Measurements from ENCODE around the gene CKAP2L. TPM values are rescaled to one million over a fixed set of nuclear protein-coding genes. Genes with fewer than 3 reads are reported as not detected.

CKAP2L gene
- 15.7 and 15.8 TPM in 2 replicates for total RNA-seq (2014; rRNA removed; shearing (Covaris generic))

GRCh38 chr2:112764071-112765044 is at the start of gene CKAP2L:
CKAP2L (minus strand) TSS chr2:112764609; CDS start chr2:112764598, 11 bp downstream.
- DNase-seq (ENCODE audit: low spot score): peak; percentile 98

GRCh38 chr2:112813280-112813966 is 49.0 kb upstream of the CKAP2L start:
- DNase-seq (ENCODE audit: low spot score): no peak

GRCh38 chr2:112812318-112813267 is 48.2 kb upstream of the CKAP2L start:
- peak; percentile 58 for DNase-seq (ENCODE audit: low spot score)

GRCh38 chr2:112811841-112812306 is 47.5 kb upstream of the CKAP2L start:
- peak; percentile 48 for DNase-seq (ENCODE audit: low spot score)

GRCh38 chr2:112811276-112811831 is 46.9 kb upstream of the CKAP2L start:
- DNase-seq (ENCODE audit: low spot score): no peak

- no peak for DNase-seq (ENCODE audit: low spot score)
Measured at GRCh38 chr2:112809112-112809511, 44.7 kb upstream of the CKAP2L start.

GRCh38 chr2:112807233-112807807 is 42.9 kb upstream of the CKAP2L start:
- DNase-seq (ENCODE audit: low spot score): no peak

GRCh38 chr2:112805542-112805941 is 41.1 kb upstream of the CKAP2L start:
- DNase-seq (ENCODE audit: low spot score): no peak

- DNase-seq (ENCODE audit: low spot score): no peak
Measured at GRCh38 chr2:112803691-112804521, 39.5 kb upstream of the CKAP2L start.

GRCh38 chr2:112800881-112801583 is 36.6 kb upstream of the CKAP2L start:
- DNase-seq (ENCODE audit: low spot score): no peak

GRCh38 chr2:112798979-112799975 is 34.9 kb upstream of the CKAP2L start:
- no peak for DNase-seq (ENCODE audit: low spot score)

- DNase-seq (ENCODE audit: low spot score): no peak
Measured at GRCh38 chr2:112796486-112796885, 32.1 kb upstream of the CKAP2L start.

GRCh38 chr2:112795774-112796173 is 31.4 kb upstream of the CKAP2L start:
- no peak for DNase-seq (ENCODE audit: low spot score)

- no peak for DNase-seq (ENCODE audit: low spot score)
Measured at GRCh38 chr2:112794841-112795240, 30.4 kb upstream of the CKAP2L start.

GRCh38 chr2:112794131-112794733 is 29.8 kb upstream of the CKAP2L start:
- peak; percentile 91 for DNase-seq (ENCODE audit: low spot score)

- no peak for DNase-seq (ENCODE audit: low spot score)
Measured at GRCh38 chr2:112793449-112793978, 29.1 kb upstream of the CKAP2L start.

- no peak for DNase-seq (ENCODE audit: low spot score)
Measured at GRCh38 chr2:112792419-112792818, 28.0 kb upstream of the CKAP2L start.

Measured in H4 (cell line).